NCI-H128 (cell line): ENCODE data around the gene SHMT1.
"Not testable (repeated sequence)": the region's sequence is repeated elsewhere in the genome, so short reads cannot be mapped to it uniquely, and the experiment has no call there.

Experiments
- DNase-seq: peaks from one replicate; lab custom pipeline; 2025; ENCODE audit not compliant: unreplicated experiment; lab: John Stamatoyannopoulos, UW

Gene SHMT1

GRCh38 chr17:18326572-18326971 is 36.8 kb downstream of the SHMT1 start:
- no peak for DNase-seq

- DNase-seq = no peak
Measured at GRCh38 chr17:18326039-18326438, 37.3 kb downstream of the SHMT1 start.

GRCh38 chr17:18324140-18325050 is 39.0 kb downstream of the SHMT1 start:
- DNase-seq = no peak

- DNase-seq = no peak
Measured at GRCh38 chr17:18323507-18324139, 39.7 kb downstream of the SHMT1 start.

GRCh38 chr17:18323007-18323406 is 40.3 kb downstream of the SHMT1 start:
- DNase-seq = no peak

GRCh38 chr17:18322522-18322921 is 40.8 kb downstream of the SHMT1 start:
- DNase-seq = no peak

GRCh38 chr17:18321309-18321708 is 42.0 kb downstream of the SHMT1 start:
- DNase-seq = no peak

- DNase-seq = no peak
Measured at GRCh38 chr17:18320301-18320700, 43.0 kb downstream of the SHMT1 start.

- no peak for DNase-seq
Measured at GRCh38 chr17:18319604-18320256, 43.6 kb downstream of the SHMT1 start.

GRCh38 chr17:18318771-18319450 is 44.4 kb downstream of the SHMT1 start:
- DNase-seq = no peak

GRCh38 chr17:18318117-18318516 is 45.2 kb downstream of the SHMT1 start:
- DNase-seq = no peak

GRCh38 chr17:18315961-18316360 is 47.4 kb downstream of the SHMT1 start:
- DNase-seq = no peak

GRCh38 chr17:18315562-18315922 is 47.8 kb downstream of the SHMT1 start:
- no peak for DNase-seq

- DNase-seq = peak; percentile 86
Measured at GRCh38 chr17:18314731-18315561, 48.4 kb downstream of the SHMT1 start, which contains the start of the genes SMCR8 and TOP3A. Gene SMCR8 (plus strand): TSS chr17:18315293. CDS start chr17:18315790, 497 bp downstream. Gene TOP3A (minus strand): TSS chr17:18314994. CDS start chr17:18314778, 216 bp downstream.

- DNase-seq = no peak
Measured at GRCh38 chr17:18314059-18314730, 49.2 kb downstream of the SHMT1 start.

GRCh38 chr17:18309202-18309601 is 54.1 kb downstream of the SHMT1 start:
- no peak for DNase-seq

- not testable (repeated sequence) for DNase-seq
Measured at GRCh38 chr17:18303206-18303605, 60.1 kb downstream of the SHMT1 start.

GRCh38 chr17:18300725-18301480 is 62.4 kb downstream of the SHMT1 start:
- DNase-seq = no peak

- DNase-seq = not testable (repeated sequence)
Measured at GRCh38 chr17:18298061-18298460, 65.3 kb downstream of the SHMT1 start.
